ENCODE results near the gene RIMS4. TPM values are rescaled to one million over a fixed set of nuclear protein-coding genes. Genes with fewer than 3 reads are reported as not detected.

Gene RIMS4
- total RNA-seq, 2 experiments from 2014 or later, result not detected

DNA sequence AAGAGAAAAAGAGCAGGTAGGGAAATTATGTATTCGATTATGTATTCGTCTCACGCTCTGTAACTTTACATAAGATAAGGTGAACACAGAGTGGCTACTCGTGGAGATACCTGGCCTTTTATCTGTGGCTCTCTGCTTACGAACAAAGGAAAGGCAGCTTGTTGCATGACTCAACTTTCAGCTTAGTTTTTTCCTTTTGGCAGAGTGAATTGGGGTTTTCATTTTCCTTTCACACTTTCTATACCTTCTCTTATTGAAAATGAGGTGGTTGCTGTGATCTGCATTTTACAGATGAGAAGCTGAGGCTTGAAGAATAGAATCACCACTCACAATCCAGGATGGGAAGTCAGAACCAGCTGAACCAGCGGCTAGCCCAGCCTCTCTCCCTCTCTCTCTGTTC is 78.0 kb downstream of the RIMS4 start:
- no peak overlapping the region for H3K27ac ChIP-seq (ENCODE audit: low read depth in 1 of 2, low read length in 2 of 2)
- TF ChIP-seq, protein P1, sequence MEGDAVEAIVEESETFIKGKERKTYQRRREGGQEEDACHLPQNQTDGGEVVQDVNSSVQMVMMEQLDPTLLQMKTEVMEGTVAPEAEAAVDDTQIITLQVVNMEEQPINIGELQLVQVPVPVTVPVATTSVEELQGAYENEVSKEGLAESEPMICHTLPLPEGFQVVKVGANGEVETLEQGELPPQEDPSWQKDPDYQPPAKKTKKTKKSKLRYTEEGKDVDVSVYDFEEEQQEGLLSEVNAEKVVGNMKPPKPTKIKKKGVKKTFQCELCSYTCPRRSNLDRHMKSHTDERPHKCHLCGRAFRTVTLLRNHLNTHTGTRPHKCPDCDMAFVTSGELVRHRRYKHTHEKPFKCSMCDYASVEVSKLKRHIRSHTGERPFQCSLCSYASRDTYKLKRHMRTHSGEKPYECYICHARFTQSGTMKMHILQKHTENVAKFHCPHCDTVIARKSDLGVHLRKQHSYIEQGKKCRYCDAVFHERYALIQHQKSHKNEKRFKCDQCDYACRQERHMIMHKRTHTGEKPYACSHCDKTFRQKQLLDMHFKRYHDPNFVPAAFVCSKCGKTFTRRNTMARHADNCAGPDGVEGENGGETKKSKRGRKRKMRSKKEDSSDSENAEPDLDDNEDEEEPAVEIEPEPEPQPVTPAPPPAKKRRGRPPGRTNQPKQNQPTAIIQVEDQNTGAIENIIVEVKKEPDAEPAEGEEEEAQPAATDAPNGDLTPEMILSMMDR (IDR thresholded peaks at IDR 0.05), result no peak
- Mint-ChIP-seq H3K36me3 (ENCODE audit: low read depth) (no peaks in the 10 kb centered on the region), H3K27me3 (no peaks in the 10 kb centered on the region), H3K4me3 (no peak overlapping the region), H3K4me1 (ENCODE audit: low read depth) (peaks cover 10% of the 10 kb centered on the region), H3K9me3 (no peaks in the 10 kb centered on the region), H3K27ac (no peak overlapping the region)
- intact Hi-C loops (cut with DNase I, micrococcal nuclease), result loop anchor here (2.0 to 10.0 kb wide), 5 partner anchors 115 to 616 kb away; partner anchors contain the start of genes FITM2 (in 1 of the 2) and TTPAL (in 1 of the 2)
- DNase-seq (no peak), ATAC-seq (ENCODE audit: poor library complexity) (no peak)
- ChIA-PET CTCF (interaction anchor here (1.9 kb wide), 1 partner anchor 49 kb away, joined by 7 read pairs; no protein-coding TSS in a partner anchor), POLR2A (no interaction called here)
- no peak overlapping the region for H3K4me3 ChIP-seq (ENCODE audit: low read length)
- no peaks in the 10 kb centered on the region for H3K27me3 ChIP-seq (ENCODE audit: control insufficient read depth in 1 of 2, insufficient read depth in 2 of 2, low read length in 2 of 2)
- peaks cover 14% of the 10 kb centered on the region for H3K4me1 ChIP-seq (ENCODE audit: insufficient read depth, low read length)
- no peaks in the 10 kb centered on the region for H3K36me3 ChIP-seq (ENCODE audit: insufficient read depth, low read length)
- no peaks in the 10 kb centered on the region for H3K9me3 ChIP-seq (ENCODE audit: control insufficient read depth in 1 of 2, insufficient read depth in 1 of 2, low read length in 2 of 2)

DNA sequence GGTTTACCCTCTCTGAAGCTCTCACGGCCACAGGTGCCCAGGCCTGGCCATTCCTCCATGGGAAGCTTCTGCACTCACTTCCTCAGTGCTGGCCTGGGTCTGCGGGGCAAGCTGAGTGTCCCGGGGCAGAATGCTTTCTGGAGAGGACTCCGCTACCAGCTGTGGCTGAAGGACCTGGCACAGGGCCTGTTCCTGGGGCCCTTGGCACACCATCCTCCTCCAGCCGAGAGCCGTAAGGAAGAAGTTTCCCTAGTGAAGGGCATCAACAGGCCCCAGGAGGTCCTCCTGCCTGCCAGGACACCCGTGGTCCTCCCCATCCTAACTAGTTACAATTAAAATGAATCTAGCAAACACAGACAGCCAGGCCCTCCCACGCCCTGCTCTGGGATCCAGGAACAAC is 78.7 kb downstream of the RIMS4 start:
- no peaks in the 10 kb centered on the region for H3K27me3 ChIP-seq (ENCODE audit: control insufficient read depth in 1 of 2, insufficient read depth in 2 of 2, low read length in 2 of 2)
- TF ChIP-seq, protein P1 (IDR thresholded peaks at IDR 0.05), result no peak
- Mint-ChIP-seq H3K36me3 (ENCODE audit: low read depth) (no peaks in the 10 kb centered on the region), H3K9me3 (no peaks in the 10 kb centered on the region), H3K4me1 (ENCODE audit: low read depth) (peaks cover 7% of the 10 kb centered on the region), H3K27me3 (no peaks in the 10 kb centered on the region), H3K4me3 (no peak overlapping the region), H3K27ac (no peak overlapping the region)
- H3K36me3 ChIP-seq (ENCODE audit: insufficient read depth, low read length), result no peaks in the 10 kb centered on the region
- intact Hi-C loops (cut with DNase I, micrococcal nuclease), result loop anchor here (2.0 to 10.0 kb wide), 5 partner anchors 114 to 615 kb away; partner anchors contain the start of genes FITM2 (in 1 of the 2) and TTPAL (in 1 of the 2)
- POLR2A ChIA-PET, result no interaction called here
- DNase-seq (no peak), ATAC-seq (ENCODE audit: poor library complexity) (no peak)
- H3K9me3 ChIP-seq (ENCODE audit: control insufficient read depth in 1 of 2, insufficient read depth in 1 of 2, low read length in 2 of 2), result no peaks in the 10 kb centered on the region
- no peak overlapping the region for H3K27ac ChIP-seq (ENCODE audit: low read depth in 1 of 2, low read length in 2 of 2)
- no peak overlapping the region for H3K4me3 ChIP-seq (ENCODE audit: low read length)
- CTCF ChIA-PET, result no interaction called here
- peaks cover 10% of the 10 kb centered on the region for H3K4me1 ChIP-seq (ENCODE audit: insufficient read depth, low read length)

DNA sequence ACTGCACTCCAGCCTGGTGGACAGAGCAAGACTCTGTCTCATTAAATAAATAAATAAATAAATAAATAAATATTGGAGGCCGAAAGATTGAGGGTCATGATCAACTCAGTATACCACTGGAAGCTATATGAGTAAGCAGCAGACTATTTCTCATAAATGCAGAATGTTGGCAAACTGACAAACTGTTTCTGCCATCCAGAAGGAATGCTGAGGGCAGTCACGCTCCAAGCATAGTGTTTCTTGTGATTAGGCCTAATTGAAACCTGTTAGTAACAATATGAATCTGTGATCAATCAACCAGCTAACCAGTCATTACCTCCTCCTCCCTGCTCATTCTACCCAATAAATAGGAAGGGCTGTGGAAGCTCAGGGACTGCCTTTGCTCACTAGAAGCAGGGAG is 79.9 kb downstream of the RIMS4 start:
- Histone ChIP-seq H3K27ac (ENCODE audit: low read depth in 1 of 2, low read length in 2 of 2) (no peak overlapping the region), H3K4me3 (ENCODE audit: low read length) (no peak overlapping the region), H3K36me3 (ENCODE audit: insufficient read depth, low read length) (no peaks in the 10 kb centered on the region), H3K4me1 (ENCODE audit: insufficient read depth, low read length) (peaks cover 5% of the 10 kb centered on the region), H3K27me3 (ENCODE audit: control insufficient read depth in 1 of 2, insufficient read depth in 2 of 2, low read length in 2 of 2) (no peaks in the 10 kb centered on the region), H3K9me3 (ENCODE audit: control insufficient read depth in 1 of 2, insufficient read depth in 1 of 2, low read length in 2 of 2) (no peaks in the 10 kb centered on the region)
- Mint-ChIP-seq H3K4me1 (ENCODE audit: low read depth) (no peaks in the 10 kb centered on the region), H3K27ac (no peak overlapping the region), H3K9me3 (no peaks in the 10 kb centered on the region), H3K27me3 (no peaks in the 10 kb centered on the region), H3K4me3 (no peak overlapping the region), H3K36me3 (ENCODE audit: low read depth) (no peaks in the 10 kb centered on the region)
- intact Hi-C loops (cut with DNase I, micrococcal nuclease), result loop anchor here (5.0 to 10.0 kb wide), 4 partner anchors 113 to 513 kb away; partner anchors contain the start of genes FITM2 (in 1 of the 2) and TTPAL (in 1 of the 2)
- POLR2A ChIA-PET, result no interaction called here
- no peak for DNase-seq
- TF ChIP-seq, protein P1 (IDR thresholded peaks at IDR 0.05), result no peak
- no peak for ATAC-seq (ENCODE audit: poor library complexity)
- CTCF ChIA-PET, result no interaction called here
